ENCODE data around the gene MOB2.

Gene MOB2

DNA sequence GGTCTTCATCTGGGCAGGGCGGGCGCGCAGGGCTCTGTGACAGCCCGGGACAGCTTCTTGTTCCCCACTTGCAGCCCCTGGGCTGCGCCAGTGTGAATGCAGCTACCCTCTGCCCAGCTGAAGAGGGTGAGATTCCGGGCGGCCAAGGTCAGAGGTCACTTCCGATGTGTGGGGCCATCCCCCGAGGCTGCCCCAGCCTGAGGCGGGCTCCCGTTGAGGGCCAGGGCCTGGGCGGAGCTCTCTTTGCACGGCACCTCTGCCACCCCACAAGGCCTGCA lies 23.9 kb downstream of the MOB2 start:
- TF ChIP-seq, protein P1, sequence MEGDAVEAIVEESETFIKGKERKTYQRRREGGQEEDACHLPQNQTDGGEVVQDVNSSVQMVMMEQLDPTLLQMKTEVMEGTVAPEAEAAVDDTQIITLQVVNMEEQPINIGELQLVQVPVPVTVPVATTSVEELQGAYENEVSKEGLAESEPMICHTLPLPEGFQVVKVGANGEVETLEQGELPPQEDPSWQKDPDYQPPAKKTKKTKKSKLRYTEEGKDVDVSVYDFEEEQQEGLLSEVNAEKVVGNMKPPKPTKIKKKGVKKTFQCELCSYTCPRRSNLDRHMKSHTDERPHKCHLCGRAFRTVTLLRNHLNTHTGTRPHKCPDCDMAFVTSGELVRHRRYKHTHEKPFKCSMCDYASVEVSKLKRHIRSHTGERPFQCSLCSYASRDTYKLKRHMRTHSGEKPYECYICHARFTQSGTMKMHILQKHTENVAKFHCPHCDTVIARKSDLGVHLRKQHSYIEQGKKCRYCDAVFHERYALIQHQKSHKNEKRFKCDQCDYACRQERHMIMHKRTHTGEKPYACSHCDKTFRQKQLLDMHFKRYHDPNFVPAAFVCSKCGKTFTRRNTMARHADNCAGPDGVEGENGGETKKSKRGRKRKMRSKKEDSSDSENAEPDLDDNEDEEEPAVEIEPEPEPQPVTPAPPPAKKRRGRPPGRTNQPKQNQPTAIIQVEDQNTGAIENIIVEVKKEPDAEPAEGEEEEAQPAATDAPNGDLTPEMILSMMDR (IDR thresholded peaks at IDR 0.05; ENCODE audit: low read depth, low read length): no peak
- DNase-seq (ENCODE audit: low read depth, low spot score): no peak
- in situ Hi-C loops (cut with HindIII; ENCODE audit: low sequenced_read_pairs): no loop called here
- H3K4me3 ChIP-seq (ENCODE audit: low read depth, low read length): no peak overlapping the region

DNA sequence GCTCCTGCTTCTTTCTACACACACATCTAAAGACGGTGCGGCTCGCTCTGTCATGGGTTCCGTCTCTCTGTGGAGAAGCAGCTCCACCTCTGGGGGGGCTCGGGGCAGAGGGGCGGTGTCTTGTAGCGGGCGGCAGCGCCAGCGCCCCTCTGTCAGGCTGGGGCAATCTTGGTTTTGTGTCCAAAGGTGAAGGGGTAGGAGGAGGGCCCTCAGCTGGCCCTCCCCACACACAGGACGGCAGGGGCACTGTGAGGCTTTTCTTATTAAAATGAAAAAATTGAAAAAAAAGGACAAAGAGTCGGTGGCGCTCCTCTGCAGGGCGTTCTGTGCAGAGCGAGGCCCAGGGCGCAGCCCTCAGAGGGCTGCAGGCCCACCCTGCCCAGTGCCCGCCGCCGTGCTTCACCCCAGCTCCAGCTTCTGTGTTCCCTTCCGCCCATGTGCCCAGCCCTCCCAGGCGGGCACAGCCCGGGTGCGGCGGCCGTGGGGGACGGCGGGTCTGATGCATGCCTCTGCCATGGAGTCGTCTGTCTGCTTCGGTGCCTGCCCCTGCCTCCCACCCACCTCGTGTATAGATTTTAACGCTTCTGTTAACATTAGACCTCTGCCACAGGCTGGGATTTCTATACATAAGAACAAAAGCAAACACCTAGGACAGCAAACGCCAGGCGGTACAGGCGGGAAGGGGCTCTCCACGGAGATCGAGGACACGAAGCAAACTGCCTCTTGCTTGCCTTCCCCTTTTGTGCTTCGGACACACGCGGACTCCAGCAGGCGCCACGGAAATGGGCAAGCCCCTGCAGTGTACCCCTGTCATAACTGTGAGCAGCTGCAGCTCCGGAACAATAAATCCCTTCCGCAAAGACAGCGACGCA lies 24.5 kb downstream of the MOB2 start:
- in situ Hi-C loops (cut with HindIII; ENCODE audit: low sequenced_read_pairs): no loop called here
- TF ChIP-seq, protein P1 (IDR thresholded peaks at IDR 0.05; ENCODE audit: low read depth, low read length): no peak
- DNase-seq (ENCODE audit: low read depth, low spot score): no peak
- H3K4me3 ChIP-seq (ENCODE audit: low read depth, low read length): no peak overlapping the region

DNA sequence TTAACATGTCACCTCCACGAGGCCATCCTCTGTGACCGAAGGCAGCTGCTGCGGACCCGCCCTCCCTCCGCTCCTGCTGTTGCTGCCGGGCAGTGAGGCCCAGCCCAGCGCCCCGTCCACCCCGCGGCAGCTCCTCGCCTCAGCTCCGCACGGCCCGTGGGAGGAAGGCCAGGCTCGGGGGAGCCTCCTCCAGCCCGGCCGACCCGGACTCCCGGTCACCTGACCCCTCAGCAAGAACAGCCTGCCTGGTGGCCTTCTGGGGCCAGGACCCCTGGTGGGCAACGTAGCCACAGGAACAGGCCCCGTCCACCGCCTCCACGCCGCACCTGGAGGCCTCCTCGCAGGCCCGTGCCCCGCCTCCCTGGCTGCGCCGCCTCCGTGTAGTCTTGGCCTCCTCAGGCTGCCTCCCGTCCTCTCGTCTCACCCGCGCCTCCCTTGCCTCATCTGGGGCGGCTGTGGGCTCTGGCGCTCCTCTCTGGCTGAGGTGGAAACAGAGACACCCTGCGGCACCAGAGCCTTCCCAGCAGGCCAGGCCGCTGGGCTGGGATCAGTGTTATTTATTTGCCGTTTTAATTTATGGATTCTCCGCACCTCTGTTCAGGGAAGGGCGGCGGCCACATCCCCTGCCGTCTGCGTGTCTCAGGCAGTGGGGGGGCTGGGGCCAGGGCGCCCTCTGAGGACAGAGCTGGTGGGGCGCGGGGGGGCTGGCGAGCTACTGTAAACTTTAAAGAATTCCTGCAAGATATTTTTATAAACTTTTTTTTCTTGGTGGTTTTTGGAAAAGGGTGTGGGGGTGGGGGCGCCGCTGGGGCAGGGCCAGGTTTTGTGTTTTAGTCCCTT lies 25.4 kb downstream of the MOB2 start:
- TF ChIP-seq, protein P1 (IDR thresholded peaks at IDR 0.05; ENCODE audit: low read depth, low read length): no peak
- in situ Hi-C loops (cut with HindIII; ENCODE audit: low sequenced_read_pairs): no loop called here

DNA sequence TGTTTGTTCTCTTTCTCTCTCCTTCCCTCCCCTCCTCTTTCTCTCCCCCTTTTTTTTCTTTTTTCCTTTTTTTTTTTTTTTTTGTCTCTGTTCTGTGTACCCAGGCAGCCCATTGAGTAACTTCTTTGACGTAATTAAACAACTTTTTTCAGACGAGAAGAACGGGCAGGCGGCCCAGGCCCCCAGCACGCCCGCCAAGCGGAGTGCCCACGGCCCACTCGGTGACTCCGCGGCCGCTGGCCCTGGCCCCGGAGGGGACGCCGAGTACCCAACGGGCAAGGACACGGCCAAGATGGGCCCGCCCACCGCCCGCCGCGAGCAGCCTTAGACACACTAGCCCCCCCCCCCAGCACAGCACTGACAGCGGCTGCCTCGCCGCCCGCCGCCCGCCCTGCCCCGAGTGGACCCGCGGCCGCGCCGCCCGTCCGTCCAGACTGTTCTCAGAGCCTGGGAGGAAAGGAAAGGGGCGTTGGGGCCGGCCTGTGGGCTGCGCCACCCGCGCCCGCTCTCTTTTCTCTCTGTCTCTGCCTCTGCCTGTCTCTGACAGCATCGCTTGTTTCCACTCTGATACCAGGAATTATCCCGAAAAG lies 26.1 kb downstream of the MOB2 start:
- TF ChIP-seq, protein P1 (IDR thresholded peaks at IDR 0.05; ENCODE audit: low read depth, low read length): no peak
- no peak overlapping the region for H3K4me3 ChIP-seq (ENCODE audit: low read depth, low read length)
- no peak for DNase-seq (ENCODE audit: low read depth, low spot score)
- in situ Hi-C loops (cut with HindIII; ENCODE audit: low sequenced_read_pairs): no loop called here

More for the DNA sequence above, 25.4 kb downstream of the MOB2 start:
- DNase-seq (ENCODE audit: low read depth, low spot score): no peak
- H3K4me3 ChIP-seq (ENCODE audit: low read depth, low read length): no peak overlapping the region

- TF ChIP-seq, protein P1 (IDR thresholded peaks at IDR 0.05; ENCODE audit: low read depth, low read length): no peak
- in situ Hi-C loops (cut with HindIII; ENCODE audit: low sequenced_read_pairs): no loop called here
These were observed 26.7 kb downstream of the MOB2 start for GRCh38 chr11:1459764-1460395.

DNA sequence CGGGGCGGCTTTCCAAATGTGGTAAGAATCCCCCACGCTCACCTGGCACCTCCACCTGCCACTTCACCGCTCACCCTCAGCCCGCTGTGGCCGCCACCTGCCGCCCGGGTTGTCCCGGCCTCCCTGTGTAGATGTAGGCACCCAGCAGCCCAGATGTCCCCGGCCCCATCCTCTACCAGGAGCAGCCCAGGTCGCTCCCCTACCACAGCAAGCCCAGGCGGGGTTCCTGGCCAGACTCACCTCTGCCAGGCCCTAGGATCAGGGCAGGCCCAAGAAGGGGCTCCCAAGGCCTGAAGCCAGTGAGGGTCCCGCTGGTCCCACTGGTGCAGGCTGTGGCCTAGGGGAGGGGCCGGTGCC lies 27.4 kb downstream of the MOB2 start:
- H3K4me3 ChIP-seq (ENCODE audit: low read depth, low read length): no peak overlapping the region
- DNase-seq (ENCODE audit: low read depth, low spot score): no peak
- TF ChIP-seq, protein P1 (IDR thresholded peaks at IDR 0.05; ENCODE audit: low read depth, low read length): no peak
- in situ Hi-C loops (cut with HindIII; ENCODE audit: low sequenced_read_pairs): no loop called here

More at GRCh38 chr11:1459764-1460395, 26.7 kb downstream of the MOB2 start:
- H3K4me3 ChIP-seq (ENCODE audit: low read depth, low read length): no peak overlapping the region
- DNase-seq (ENCODE audit: low read depth, low spot score): no peak

All from astrocyte of the spinal cord (primary cell).